Non-pigmented ciliary epithelial cell (primary cell): ENCODE results near the gene RFTN1.
"Not testable (repeated sequence)": the region's sequence is repeated elsewhere in the genome, so short reads cannot be mapped to it uniquely, and the experiment has no call there.

Experiments
- DNase-seq: peaks from one replicate; pipeline ENCODE4 v3.0.0-alpha.2; 2010; ENCODE audit warnings: low read depth

Gene RFTN1

GRCh38 chr3:16506884-16507577, 6.5 kb downstream of the RFTN1 start:
- DNase-seq = no peak

GRCh38 chr3:16506451-16506850, 7.0 kb downstream of the RFTN1 start:
- DNase-seq = no peak

DNA sequence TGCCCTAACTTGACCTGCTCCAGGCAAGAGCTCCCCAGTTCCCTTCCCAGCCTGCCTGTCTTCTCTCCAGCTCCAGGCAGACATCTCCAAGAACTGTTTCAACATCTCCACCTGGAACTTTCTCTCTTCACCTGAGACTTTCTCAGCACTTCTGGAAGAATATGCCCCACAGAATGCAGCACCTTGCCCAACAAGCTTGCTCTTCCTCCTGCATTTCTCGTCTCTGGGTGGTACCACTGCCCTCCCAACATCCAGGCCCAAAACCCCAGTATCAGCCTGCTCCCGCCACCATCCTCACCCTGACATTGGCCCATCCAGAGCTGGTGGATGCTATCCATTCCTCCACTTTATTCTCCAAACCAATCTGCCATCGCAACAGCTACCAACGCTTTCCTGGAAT, 8.8 kb downstream of the RFTN1 start:
- no peak for DNase-seq

- DNase-seq = no peak
Observed at GRCh38 chr3:16504242-16504641, 9.3 kb downstream of the RFTN1 start.

DNA sequence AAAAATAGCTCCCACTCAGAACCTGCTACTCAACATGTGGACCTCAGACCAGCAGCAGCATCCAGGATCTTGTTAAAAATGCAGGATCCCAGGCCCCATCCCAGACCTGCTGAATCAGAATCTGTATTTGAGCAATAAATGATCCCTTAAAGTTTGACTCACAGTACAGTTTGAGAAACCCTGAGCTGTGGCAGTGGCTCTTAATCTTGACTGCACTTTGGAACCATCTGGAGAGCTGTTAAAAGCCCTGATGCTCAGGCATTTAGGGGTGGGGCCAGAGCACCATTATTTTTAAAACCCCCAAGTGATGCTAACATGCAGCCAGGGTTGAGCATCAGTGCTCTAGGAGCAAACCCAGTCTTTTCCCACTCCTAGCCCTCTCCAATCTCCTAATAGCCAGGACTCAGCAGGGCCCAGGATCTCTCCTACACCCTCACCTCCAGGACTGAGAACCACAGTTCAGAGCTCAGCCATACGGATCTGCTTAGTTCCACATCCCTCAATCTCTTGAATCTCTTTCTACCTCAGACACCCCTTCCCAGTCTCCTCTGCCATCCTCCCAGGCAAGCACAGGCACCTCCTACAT, 10.2 kb downstream of the RFTN1 start:
- no peak for DNase-seq

DNA sequence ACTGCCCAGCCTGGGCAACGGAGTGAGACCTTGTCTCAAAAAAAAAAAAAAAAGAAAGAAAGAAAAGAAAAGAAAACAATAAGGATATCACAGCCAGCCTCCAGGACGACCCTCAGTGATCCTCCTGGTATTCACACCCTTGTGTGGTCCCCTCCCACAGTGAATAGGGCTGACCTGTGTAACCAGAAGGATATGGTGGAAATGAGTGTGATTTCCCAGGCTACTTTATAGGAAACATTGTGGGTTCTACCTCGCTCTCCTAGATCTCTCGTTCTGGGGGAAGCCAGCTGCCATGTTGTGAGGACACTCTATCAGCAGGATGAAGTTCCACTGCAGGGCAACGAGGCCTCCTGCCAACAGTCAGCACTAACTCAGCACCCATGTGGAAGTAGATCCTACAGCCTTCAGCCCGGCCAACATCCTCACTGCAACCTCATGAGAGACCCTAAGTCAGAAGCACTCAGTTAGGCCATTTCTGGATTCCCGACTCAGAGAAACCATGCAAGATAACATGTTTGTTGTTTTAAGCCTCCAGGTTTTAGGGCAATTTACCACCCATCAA, 11.1 kb downstream of the RFTN1 start:
- DNase-seq = no peak

GRCh38 chr3:16501376-16501775, 12.1 kb downstream of the RFTN1 start:
- DNase-seq = no peak

GRCh38 chr3:16500911-16501310, 12.6 kb downstream of the RFTN1 start:
- no peak for DNase-seq

GRCh38 chr3:16500093-16500492, 13.4 kb downstream of the RFTN1 start:
- no peak for DNase-seq

DNA sequence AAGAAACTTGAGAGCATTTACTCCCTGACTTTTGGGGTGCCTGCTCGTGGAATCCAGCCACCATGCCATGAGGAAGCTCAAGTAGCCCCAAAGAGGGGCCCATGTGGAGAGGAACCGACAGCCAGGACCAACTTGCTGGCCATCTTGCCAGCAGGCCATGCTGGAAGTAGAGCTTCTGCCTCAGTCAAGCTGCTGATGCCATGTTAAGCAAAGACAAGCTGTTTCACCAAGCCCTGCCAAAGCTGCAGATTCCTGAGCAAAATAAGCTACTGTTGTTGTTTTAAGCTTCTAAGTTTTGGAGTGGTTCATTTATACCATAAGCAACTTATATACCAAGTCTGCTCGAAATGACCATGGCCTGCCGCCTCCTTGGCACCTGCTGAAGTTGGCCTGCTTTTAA, 14.1 kb downstream of the RFTN1 start:
- no peak for DNase-seq

GRCh38 chr3:16498130-16498890, 15.2 kb downstream of the RFTN1 start:
- no peak for DNase-seq

GRCh38 chr3:16496408-16497222, 16.9 kb downstream of the RFTN1 start:
- no peak for DNase-seq

DNA sequence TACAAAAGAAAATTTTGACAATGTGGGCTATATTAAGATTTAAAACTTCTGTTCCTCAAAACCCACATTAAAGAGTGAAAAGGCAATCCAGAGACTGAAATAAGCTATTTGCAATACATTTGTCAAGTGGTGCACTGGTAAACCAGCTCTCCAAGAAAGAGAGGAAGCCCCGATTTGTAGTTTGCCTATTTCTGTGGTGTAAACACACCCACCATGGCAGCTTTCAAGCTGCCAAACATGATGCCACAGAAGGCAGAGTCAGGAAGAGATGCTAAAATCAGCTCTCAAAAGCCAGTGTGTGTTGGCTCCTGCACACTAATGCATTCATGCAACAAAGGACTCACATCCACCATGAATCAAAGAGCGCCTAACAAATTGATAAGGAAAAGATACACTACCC, 17.5 kb downstream of the RFTN1 start:
- DNase-seq = no peak

DNA sequence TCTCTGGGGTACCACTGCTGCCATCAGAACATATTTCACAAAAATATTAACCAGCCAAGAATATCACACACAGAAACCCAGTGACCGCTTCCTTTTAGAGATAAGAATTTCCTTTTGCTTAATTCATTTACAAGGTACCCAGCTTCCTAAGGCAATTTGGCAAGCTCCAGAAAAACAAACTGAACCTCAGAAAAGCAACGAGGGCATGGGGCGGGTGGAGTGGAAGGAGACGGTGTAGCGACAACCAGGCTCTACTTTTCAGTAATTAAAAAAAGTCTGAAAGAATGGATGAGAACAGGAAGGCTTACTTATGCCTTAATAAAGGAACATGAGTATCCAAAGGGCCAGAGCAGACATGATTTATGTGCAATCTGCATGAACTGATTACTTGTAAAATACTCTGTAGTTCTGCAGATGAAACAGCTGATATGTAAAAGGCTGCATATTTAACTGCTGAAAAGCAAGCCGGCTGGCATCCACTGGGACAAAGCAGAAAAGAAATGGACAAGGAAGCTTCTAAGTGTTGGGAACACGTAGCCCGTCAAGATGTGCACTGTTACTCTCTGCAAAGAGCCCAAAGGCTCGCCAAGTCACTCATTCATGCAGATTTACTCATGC, 18.6 kb downstream of the RFTN1 start:
- DNase-seq = no peak

- DNase-seq = no peak
Observed at GRCh38 chr3:16494094-16494493, 19.4 kb downstream of the RFTN1 start.

- no peak for DNase-seq
Observed at GRCh38 chr3:16490062-16490619, 23.4 kb downstream of the RFTN1 start.

DNA sequence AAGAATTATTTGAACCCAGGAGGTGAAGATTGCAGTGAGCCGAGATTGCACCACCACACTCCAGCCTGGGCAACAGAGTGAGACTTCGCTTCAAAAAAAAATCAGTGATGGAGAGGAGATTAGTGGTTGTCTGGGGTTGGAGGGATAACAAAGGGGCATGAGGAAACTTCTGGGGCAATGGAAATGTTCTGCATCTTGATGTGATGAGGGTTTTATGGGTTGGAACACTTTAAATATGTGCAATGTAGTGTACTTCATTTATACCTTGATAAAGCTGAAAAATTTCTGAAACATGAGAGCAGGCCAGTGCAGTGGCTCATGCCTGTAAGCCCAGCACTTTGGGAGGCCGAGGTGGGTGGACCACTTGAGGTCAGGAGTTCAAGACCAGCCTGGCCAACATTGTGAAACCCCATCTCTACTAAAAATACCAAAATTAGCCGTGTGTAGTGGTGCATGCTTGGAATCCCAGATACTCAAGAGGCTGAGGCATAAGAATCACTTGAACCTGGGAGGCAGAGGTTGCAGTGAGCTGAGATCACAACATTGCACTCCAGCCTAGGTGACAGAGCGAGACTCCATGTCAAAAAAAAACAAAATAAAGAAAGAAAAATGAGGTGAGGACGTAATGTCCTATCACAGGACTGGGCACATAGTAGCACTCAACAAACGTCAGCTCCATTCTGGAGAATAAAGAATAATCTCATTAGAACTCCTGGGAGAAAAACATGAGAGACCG, 24.0 kb downstream of the RFTN1 start:
- not testable (repeated sequence) for DNase-seq

DNA sequence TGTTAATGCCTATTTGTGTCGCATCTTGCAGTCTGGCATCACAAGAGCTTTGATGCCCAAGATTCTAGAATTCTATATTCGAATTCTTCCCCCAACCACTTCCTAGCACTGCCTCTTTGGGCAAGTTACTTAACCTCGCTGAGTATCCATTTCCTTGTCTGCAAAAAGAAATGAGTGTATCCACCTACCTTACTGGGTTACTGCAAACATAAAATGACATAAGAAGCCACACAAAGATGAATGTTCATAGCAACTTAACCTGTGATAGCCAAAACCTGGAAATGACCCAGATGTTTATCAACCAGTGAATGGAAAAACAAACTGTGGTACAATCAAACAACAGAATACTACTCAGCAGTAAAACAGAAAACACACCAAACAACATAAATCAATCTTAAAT, 24.9 kb downstream of the RFTN1 start:
- DNase-seq = no peak

DNA sequence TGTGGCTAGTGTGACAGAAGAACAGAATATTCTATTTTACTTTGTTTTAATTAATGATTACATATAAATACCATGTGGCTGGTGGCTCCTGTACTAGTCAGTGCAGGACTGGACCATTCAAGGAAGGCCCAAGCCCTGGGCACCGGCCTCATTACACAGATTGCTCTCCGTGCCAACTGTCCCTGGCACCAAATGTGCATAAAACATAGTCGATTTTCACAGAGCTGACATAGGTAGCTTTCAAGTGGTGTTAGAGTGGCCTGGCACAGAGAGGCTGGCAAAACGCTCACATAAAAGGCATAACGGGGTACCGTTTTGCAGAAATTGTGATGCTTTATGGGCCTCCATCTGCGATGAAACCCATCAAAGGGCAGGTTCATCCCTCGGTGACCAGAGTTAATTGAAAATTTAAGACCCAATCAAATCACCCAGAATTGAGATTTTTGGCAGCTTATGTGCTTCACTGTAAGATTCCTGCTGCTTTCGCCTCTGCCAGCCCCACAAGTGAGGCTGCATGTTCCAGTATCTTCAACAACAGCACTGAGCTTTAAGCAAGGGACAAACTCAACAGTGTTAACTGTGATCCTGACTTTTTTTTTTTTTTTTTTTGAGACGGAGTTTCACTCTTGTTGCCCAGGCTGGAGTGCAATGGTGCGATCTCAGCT, 25.9 kb downstream of the RFTN1 start:
- no peak for DNase-seq

- DNase-seq = no peak
Observed at GRCh38 chr3:16486951-16487480, 26.5 kb downstream of the RFTN1 start.
